ENCODE data around the gene TTC17.
"Not testable (repeated sequence)": the region's sequence is repeated elsewhere in the genome, so short reads cannot be mapped to it uniquely, and the experiment has no call there.

The TTC17 gene, protein sequence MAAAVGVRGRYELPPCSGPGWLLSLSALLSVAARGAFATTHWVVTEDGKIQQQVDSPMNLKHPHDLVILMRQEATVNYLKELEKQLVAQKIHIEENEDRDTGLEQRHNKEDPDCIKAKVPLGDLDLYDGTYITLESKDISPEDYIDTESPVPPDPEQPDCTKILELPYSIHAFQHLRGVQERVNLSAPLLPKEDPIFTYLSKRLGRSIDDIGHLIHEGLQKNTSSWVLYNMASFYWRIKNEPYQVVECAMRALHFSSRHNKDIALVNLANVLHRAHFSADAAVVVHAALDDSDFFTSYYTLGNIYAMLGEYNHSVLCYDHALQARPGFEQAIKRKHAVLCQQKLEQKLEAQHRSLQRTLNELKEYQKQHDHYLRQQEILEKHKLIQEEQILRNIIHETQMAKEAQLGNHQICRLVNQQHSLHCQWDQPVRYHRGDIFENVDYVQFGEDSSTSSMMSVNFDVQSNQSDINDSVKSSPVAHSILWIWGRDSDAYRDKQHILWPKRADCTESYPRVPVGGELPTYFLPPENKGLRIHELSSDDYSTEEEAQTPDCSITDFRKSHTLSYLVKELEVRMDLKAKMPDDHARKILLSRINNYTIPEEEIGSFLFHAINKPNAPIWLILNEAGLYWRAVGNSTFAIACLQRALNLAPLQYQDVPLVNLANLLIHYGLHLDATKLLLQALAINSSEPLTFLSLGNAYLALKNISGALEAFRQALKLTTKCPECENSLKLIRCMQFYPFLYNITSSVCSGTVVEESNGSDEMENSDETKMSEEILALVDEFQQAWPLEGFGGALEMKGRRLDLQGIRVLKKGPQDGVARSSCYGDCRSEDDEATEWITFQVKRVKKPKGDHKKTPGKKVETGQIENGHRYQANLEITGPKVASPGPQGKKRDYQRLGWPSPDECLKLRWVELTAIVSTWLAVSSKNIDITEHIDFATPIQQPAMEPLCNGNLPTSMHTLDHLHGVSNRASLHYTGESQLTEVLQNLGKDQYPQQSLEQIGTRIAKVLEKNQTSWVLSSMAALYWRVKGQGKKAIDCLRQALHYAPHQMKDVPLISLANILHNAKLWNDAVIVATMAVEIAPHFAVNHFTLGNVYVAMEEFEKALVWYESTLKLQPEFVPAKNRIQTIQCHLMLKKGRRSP

DNA sequence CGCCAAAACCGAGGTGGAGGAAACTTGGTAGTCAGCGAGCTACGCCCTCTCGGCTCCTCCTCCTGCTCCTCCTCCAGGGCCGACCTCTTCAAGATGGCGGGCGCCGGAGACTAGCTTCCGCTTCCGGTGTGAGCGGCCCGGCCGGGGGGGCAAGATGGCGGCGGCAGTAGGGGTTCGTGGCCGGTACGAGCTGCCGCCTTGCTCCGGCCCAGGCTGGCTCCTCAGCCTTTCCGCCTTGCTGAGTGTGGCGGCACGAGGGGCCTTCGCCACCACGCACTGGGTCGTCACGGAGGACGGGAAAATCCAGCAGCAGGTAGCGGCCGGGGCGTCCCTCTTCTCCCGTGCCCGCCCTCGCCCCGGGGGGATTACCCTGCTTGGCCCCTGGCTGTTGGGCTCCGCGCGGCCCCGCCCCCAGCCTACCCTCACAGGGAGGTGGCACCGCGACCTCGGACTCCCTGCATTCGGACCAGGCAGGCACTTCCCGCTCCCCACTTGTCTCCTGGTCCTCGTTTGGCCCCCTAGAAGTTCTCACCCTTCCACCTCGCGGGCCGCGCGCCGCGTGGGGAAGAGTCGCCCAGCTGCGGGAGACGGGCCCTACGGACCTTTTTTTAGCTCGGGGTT, at the start of gene TTC17:
Gene TTC17 (plus strand): TSS at position 120 of the 621 bp plus-strand sequence. CDS start 35 bp downstream, at position 155.
- DNase-seq = peak; percentile 81 to 95

DNA sequence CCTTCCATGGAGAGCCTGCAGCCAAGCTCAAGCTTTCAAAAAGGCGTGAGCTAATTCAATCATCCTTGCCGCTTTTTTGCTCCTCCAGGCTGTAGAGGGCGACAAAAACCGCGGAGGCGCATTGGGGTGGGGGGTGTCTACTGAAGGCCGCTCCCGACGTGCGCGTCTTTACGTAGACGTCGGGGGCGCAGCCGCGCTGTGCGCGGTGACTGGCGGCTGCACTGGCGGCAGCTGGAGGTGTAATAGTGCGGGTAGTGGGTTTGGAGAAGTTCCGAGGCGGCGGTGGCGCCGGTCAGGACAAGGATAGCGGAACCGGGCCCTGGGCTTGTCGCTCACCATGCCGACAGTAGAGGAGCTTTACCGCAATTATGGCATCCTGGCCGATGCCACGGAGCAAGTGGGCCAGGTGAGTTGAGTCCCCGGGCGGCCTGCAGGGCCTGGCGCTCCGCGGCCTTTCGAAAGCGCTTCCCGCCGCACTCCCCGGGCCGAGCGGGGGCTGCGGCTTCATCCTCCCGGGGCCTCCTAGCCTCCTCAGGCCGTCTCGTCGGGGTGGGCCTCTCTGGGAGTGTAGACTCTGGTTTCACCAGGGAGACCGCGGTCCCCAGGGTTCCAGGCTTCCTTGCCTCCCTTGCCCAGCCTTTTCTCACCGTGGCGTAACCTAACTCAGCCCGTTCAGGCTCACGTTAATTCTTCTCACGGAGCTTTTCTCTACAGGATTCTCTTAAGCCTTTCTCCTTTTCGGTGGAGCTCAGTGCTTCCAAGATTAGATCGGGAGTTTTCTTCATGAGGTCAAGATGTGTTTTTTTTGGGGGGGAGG, 46.7 kb upstream of the TTC17 start, which contains the start of gene API5:
Gene API5 (plus strand): TSS at position 206 of the 817 bp plus-strand sequence. CDS start 132 bp downstream, at position 338.
- peak; percentile 94 to 97 for DNase-seq

DNA sequence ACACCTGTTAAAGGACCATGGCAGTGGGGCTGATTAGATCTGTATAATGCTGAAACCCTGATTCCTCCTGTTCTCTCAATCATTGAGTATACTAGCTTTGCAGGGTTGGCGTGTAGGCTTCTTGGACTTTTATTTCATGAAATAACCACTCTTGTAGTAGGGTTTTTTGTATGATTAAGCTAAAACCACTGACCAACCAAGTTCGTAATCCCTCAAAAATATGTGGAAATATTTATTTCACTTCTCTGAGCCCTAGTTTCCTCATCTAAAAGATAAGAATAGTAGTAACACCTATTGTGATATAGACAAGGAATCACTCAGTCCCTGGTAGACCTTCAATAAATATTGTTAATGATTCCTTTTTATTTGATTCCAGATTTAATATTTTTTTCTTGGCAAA, 42.8 kb upstream of the TTC17 start:
- DNase-seq = no peak

DNA sequence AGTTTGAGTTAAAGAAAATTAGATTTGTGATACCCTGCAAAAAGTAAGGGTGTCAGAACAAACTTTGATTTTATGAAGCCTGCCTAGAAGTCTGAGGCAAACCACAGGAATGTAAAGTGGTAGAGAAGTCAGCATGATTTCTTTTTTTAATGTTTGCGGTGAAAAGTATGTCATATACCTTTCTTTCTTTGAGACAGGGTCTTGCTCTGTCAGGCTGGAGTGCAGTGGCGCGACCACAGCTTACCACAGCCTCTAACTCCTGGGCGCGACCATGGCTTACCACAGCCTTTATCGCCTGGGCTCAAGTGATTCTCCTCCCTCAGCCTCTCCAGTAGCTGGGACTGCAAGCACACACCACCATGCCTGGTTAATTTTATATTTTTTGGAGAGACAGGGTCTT, 42.3 kb upstream of the TTC17 start:
- DNase-seq = no peak

DNA sequence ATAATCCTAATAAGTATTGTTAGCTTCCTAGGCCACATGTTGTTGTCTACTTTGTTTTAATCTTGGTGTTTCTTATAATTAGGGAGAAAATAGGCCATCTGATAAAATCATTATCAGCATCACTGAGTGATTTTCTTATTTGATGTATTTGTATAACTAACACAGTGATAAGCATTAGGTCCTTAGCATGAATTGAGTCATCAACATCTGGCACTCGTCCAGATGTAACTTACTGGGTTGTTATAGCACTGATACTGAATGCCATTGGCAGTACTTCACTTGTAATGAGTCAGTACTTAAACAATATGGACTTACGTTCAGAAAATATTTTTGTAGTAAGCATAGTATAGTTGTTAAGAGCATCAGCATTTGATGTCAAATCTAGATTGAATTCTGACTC, 30.7 kb upstream of the TTC17 start:
- DNase-seq = no peak

DNA sequence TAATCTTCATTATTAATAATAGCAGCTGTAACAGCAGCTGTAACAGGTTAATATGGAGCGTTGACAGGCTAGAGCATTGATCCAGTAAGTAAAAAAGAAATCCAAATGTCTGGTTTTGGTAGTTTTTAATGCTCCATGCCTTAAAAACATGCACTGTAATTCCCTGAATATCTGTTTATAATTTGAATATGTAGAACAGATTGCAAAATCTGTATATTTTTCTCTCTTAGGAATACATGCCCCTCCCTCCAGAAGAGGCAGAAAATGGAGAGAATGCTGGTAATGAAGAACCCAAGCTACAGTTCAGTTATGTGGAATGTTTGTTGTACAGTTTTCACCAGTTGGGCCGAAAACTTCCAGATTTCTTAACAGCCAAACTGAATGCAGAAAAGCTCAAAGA, 30.2 kb upstream of the TTC17 start:
- no peak for DNase-seq

DNA sequence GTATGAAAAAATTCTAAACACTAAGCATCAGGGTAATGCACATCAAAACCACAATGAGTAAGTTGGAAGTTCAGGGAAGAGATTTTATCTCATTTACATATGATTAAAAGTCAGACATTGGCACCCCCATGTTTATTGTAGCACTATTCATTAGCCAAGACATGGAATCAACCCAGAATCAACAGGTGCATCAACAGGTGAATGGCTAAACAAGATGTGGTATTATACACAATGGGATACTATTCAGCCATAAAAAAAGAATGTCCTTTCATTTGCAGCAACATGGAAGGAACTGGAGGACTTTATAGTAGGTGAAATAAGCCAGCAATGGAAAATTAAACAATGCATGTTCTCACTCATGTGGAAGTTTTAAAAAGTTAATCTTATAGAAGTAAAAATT, 17.6 kb upstream of the TTC17 start:
- no peak for DNase-seq

DNA sequence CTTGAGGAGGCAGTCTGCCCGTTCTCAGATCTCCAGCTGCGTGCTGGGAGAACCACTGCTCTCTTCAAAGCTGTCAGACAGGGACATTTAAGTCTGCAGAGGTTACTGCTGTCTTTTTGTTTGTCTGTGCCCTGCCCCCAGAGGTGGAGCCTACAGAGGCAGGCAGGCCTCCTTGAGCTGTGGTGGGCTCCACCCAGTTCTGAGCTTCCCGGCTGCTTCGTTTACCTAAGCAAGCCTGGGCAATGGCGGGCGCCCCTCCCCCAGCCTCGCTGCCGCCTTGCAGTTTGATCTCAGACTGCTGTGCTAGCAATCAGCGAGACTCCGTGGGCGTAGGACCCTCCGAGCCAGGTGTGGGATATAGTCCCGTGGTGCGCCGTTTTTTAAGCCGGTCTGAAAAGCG, 7.3 kb upstream of the TTC17 start:
- DNase-seq = not testable (repeated sequence)

DNA sequence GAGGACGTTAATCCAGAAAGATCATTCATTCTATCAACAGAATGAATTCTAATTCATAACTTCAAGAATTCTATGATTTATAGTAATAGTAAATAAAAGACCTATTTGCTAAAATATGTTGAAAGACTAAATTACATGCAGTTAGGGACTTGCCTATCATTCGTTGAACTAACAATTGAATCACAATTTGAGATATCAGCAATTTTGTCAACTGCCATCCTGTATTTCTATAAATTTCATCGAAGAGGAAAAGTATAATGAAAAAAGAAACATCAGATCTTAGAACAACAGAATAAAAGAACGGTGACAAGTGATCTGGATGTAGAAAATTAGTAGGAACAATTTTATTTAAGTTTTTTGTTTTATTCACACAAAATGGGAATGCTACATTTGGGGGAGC, 4.4 kb upstream of the TTC17 start:
- DNase-seq = no peak

DNA sequence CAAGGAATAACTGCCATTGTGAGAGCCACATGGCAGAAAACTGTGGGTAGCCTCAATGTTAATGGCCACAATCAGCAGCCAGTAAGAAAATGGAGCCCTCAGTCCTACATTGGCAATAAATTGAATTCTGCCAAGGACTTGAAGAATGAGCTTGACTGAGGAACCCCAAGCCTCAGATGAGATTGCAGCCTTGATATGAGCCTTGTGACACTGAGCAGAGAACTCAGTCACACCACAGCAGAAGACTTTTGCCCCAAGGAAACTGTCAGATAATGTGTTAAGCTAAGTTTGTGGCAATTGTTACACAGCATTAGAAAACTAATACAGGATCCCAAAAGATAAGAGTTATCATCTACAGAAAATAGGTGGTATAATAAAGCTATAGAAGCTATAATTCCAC, 2.4 kb upstream of the TTC17 start:
- DNase-seq = no peak

DNA sequence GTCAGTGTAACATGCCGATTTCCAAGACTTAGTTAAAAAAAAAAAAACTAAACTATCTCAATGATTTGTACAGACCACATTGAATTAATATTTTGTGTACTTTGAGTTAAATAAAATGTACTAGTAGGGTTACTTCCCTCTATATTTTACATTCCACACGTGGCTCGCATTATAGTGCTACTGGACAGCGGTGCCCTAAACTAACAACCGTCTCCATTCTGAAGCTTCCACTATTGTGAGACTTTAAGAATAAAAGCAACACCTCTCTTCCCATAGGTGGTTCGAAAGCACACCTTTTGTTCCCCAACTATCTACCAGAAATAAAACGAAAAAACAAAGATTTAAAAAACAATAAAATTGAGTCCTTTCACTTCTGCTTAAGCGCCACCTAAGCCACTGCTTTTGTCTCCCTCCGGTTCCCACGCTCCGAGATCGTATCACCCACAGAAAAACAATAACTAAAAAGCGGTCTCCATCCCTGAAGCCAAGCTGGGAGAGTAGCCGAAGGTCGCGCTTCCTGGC, 380 bp upstream of the TTC17 start:
- no peak for DNase-seq

DNA sequence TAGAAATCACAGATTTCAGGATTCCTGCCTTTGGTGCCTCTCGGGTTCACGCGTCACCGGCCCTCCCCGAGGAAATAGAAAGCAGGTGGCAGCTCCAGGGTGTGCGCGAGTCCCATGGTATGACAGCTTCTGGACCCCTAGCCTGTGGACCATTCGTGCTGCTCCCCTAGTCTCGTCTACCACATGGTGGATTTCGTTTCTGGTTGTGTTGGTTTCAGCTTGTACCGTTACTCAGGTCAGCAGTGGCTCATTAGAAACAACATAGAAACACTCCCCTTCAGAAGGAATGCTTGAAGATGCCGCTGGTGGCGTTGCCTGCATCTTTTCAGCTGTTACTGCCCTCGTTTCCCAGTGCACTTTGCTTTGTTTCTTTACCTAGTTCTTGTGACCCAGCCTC, 700 bp downstream of the TTC17 start:
- no peak for DNase-seq

DNA sequence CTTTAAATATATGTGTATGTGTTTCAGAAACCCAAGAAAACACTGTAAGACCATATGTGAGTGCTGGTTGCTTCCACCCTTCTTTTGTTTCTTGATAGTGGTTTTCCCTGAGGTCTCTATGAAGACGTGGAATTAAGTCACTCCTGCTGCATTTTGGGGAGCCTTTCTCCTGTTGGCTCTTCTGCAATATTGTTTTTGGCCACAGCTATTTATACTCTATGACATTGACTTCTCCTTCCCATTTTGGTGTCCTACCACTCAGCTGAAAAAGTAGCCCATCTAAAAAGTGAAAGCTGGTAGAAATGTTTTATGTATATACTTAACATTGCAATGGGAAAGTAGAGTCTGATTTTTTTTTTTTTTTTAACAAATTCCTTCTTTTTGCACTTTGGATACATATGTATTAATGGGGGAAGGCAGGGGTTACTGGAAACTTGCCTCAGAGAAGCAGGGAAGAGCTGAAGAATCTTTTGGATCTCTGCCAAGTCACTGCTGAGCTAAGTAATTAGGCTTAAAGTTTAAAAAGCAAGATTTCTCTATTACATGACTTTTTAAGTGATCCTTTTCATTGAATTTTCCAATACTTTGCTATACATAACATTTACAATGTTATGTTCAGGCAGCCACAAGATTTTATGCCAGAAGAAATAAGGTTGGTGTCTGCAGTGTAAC, 1.8 kb downstream of the TTC17 start:
- DNase-seq = peak in 1 of 2 experiments; percentile 57

DNA sequence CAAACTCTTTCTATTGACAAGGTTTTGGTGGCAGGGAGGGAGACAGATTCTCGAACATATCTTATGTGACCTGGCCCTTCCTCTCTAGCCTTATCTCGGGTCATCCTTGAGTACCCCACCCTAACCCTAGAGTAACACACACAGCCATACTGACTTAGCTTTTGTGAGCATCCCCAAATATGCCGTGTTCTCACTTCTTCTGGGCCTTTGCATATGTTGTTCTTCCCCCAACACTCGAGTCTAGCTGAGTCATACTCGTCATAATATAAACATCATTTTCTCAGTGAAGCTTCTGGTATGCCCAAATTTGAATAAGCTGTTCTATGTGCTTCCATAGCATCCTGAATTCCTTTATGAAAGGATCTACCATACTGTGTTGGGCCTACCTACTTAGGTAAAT, 8.0 kb downstream of the TTC17 start:
- DNase-seq = no peak

DNA sequence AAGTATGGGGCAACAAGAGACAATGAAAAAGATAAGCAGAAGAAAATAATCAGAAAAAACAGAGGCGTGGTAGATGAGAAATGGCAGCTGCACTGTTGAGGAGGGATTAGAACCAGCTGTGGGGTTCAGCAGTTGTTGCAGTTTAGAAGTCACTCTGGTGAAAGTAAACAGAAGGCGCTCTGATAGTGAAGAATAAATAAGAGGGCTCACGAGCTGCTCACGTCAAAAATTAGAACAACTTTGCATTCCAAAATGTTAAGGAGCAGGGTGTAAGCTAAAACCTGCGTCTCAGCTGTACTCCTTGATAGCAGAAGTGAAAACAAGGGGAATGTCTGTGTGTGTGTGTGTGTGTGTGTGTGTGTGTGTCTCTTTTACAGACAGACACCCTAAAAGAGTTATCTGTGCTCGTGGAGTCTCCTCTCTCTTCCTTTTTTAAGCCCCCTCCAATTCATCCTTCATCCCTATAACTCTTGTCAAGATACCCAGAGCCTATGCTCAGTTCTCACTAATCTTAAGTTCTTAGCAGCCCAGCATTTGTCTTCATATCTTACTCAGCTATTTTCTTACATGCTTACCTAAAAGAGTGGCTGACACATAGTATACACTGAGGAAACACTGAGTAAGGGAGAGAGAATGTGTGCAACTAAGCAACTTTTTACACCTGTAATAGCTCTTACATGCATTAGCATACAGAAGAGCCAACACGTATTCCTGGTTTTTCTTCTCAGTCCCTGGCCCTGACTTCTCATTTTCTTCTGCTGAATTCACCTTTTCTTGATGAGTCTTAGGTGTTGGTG, 8.9 kb downstream of the TTC17 start:
- no peak for DNase-seq

DNA sequence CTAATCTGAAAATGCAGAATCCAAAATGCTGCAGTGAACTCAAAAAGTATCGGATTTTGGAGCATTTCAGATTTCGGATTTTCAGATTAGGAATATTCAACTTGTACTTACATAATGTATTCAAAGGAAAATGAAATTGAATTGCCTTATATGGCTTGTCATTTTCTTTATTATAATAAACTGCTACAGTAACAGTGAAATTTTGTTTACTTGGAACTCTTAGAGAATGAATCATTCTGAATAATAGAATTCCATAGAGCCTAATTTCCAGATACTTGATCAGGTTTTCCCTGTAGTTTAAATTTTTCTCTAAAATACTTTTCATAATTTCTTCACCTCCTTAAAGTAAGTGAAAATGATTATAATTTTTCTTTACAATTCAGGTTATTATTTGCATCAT, 17.3 kb downstream of the TTC17 start:
- no peak for DNase-seq

DNA sequence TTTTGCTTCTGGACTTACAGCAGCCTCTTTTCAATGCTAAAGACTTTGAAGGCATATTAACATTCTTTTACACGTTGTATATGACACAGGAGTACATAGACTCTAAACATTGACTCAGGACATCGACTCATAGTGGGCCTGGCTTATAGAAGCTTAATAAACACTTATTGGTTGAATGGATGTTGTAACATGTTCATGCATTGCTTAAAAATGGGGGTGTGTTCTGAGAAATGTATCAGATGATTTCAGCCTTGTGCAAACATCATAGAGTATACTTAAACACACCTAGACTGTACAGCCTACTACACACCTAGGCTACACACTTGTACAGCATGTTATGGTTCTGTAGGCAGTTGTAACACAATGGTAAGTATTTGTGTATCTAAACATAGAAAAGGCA, 17.9 kb downstream of the TTC17 start:
- no peak for DNase-seq

DNA sequence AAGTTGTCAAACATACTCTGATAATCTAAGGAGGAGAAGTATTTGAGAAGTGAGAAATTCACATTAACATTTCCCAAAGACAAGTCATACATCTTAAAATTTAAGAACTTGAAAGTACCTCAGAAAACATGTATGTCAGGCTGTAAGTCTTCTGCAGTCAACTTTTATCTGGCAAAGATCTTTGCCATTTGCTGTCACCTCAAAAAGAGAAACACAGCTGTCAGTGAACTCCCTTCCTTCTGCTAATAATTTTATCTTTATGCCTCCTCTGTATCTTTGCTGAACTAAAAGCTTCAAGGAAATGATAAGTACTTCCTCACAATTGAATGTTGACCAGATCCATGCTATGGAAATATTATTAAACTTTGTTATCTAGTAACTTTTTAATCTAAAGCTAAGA, 18.7 kb downstream of the TTC17 start:
- DNase-seq = no peak

DNA sequence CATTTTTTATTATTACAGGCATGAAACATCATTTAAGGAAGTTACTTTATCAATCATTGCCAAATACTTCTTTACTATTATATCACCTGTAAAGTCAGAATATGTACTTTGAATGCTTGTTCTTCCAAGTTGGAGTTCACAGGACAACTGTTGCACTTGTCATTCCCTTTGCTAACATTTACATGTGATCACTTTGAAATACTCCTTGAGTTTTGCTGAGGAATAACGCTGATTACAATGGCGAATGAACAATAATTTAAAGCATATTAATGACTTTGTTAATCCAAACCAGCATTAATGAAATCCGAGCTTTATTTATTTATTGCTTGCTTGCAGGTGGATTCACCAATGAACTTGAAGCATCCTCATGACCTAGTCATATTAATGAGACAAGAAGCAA, 20.2 kb downstream of the TTC17 start:
- no peak for DNase-seq

DNA sequence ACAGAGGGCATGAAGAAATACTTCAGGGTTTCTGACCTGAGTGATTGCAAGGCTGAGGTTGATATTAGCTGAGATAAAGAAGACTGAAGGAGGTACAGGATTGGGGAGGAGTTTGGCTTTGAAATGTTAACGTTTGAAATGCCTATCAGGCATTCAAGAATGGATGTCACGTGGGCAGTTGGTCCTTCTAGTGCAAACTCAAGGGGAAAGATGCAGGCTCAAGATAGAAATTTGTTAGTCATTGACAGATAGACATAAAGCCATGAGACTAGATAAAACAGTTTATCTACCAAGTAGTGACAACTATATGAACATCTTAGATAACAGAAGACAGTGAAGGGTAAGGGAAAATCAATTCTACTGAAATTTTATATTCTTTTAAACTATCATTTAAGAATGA, 23.1 kb downstream of the TTC17 start:
- DNase-seq = no peak

Data from NCI-H446 (cell line).